ENCODE results near the gene UBE2R2. TPM values are rescaled to one million over a fixed set of nuclear protein-coding genes. Genes with fewer than 3 reads are reported as not detected.
"Not testable (repeated sequence)": the region's sequence is repeated elsewhere in the genome, so short reads cannot be mapped to it uniquely, and the experiment has no call there.

The UBE2R2 gene
- total and polyA plus RNA-seq, 2 donors from 2014 or later: 26.1 to 32.2 TPM

DNA sequence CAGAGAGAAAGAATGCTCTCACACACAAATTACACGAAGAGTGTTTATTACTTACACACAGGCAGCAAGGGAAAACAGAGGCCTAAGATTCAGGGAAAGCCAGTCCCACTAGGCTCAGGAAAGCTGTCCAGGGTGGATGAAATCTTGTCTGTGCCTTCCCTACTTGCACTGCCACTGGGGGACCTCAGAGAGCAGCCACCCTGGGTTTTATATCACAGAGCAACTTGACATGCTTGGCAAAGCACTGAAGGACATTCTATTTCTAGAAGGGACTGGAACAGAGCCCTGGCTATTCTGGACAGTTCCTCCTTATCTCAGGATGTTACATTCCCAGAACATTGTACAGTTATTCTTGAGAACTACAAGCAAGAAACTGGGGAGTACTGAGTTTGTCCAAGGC is 29.1 kb upstream of the UBE2R2 start:
- Histone ChIP-seq H3K4me1 (ENCODE audit: control insufficient read depth in 2 of 3, insufficient read depth in 2 of 3, low read depth in 1 of 3, low read length in 3 of 3) (no peaks in the 10 kb centered on the region), H3K9ac (ENCODE audit: low read length in 3 of 3) (no peak overlapping the region), H3K9me3 (ENCODE audit: control insufficient read depth in 2 of 3, insufficient read depth in 1 of 3, low read length in 3 of 3) (no peaks in the 10 kb centered on the region), H3K4me3 (ENCODE audit: low read length in 3 of 3) (no peak overlapping the region), H3K36me3 (ENCODE audit: control insufficient read depth in 2 of 3, insufficient read depth in 3 of 3, low read length in 3 of 3) (no peaks in the 10 kb centered on the region), H3K27me3 (ENCODE audit: control insufficient read depth, insufficient read depth, low read length) (no peaks in the 10 kb centered on the region), H3K27ac (ENCODE audit: low read depth in 2 of 2, low read length in 2 of 2) (no peak overlapping the region)
- FAIRE-seq: no peak
- intact Hi-C loops (cut with DNase I): no loop called here
- no peak for DNase-seq
- TF ChIP-seq CTCF (IDR thresholded peaks at IDR 0.05; ENCODE audit: borderline replicate concordance, extremely low read depth, insufficient read depth): no peak

- H3K27ac ChIP-seq (ENCODE audit: low read depth in 2 of 2, low read length in 2 of 2); intact Hi-C loops (cut with DNase I); H3K9me3 ChIP-seq (ENCODE audit: control insufficient read depth in 2 of 3, insufficient read depth in 1 of 3, low read length in 3 of 3); H3K36me3 ChIP-seq (ENCODE audit: control insufficient read depth in 2 of 3, insufficient read depth in 3 of 3, low read length in 3 of 3); H3K4me3 ChIP-seq (ENCODE audit: low read length in 3 of 3); H3K27me3 ChIP-seq (ENCODE audit: control insufficient read depth, insufficient read depth, low read length); H3K9ac ChIP-seq (ENCODE audit: low read length in 3 of 3); DNase-seq; H3K4me1 ChIP-seq (ENCODE audit: control insufficient read depth in 2 of 3, insufficient read depth in 2 of 3, low read depth in 1 of 3, low read length in 3 of 3); FAIRE-seq: not testable (repeated sequence)
Observed at GRCh38 chr9:33789429-33789828, 27.5 kb upstream of the UBE2R2 start.

- Histone ChIP-seq H3K4me3 (ENCODE audit: low read length in 3 of 3) (no peak overlapping the region), H3K9me3 (ENCODE audit: control insufficient read depth in 2 of 3, insufficient read depth in 1 of 3, low read length in 3 of 3) (no peaks in the 10 kb centered on the region), H3K4me1 (ENCODE audit: control insufficient read depth in 2 of 3, insufficient read depth in 2 of 3, low read depth in 1 of 3, low read length in 3 of 3) (no peaks in the 10 kb centered on the region), H3K36me3 (ENCODE audit: control insufficient read depth in 2 of 3, insufficient read depth in 3 of 3, low read length in 3 of 3) (no peaks in the 10 kb centered on the region), H3K27ac (ENCODE audit: low read depth in 2 of 2, low read length in 2 of 2) (no peak overlapping the region), H3K9ac (ENCODE audit: low read length in 3 of 3) (no peak overlapping the region), H3K27me3 (ENCODE audit: control insufficient read depth, insufficient read depth, low read length) (no peaks in the 10 kb centered on the region)
- FAIRE-seq: no peak
- intact Hi-C loops (cut with DNase I): no loop called here
- TF ChIP-seq CTCF (IDR thresholded peaks at IDR 0.05; ENCODE audit: borderline replicate concordance, extremely low read depth, insufficient read depth): no peak
- no peak for DNase-seq
Observed at GRCh38 chr9:33791117-33791516, 25.8 kb upstream of the UBE2R2 start.

DNA sequence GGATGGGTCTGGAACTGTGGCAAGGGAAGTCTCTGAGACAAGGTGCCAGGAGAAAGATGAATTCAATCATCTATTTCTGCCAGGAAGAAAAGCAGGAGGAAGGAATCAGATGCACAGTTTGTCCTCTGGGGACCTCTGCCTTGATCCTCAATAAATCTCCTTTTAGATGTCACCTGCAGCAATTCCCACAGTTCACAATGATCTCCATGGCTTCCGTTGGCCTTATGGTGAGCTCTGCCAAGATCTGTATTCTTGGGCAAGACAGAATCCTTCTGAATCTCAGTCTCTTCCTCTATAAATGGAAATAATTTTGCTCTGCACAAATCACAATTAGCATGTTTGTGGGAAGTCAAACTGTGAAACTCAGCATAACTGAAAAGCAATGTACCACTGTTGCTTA is 23.5 kb upstream of the UBE2R2 start:
- H3K4me3 ChIP-seq (ENCODE audit: low read length in 3 of 3); H3K9ac ChIP-seq (ENCODE audit: low read length in 3 of 3); FAIRE-seq; H3K4me1 ChIP-seq (ENCODE audit: control insufficient read depth in 2 of 3, insufficient read depth in 2 of 3, low read depth in 1 of 3, low read length in 3 of 3); H3K36me3 ChIP-seq (ENCODE audit: control insufficient read depth in 2 of 3, insufficient read depth in 3 of 3, low read length in 3 of 3); DNase-seq; intact Hi-C loops (cut with DNase I); H3K9me3 ChIP-seq (ENCODE audit: control insufficient read depth in 2 of 3, insufficient read depth in 1 of 3, low read length in 3 of 3); H3K27ac ChIP-seq (ENCODE audit: low read depth in 2 of 2, low read length in 2 of 2); H3K27me3 ChIP-seq (ENCODE audit: control insufficient read depth, insufficient read depth, low read length): not testable (repeated sequence)

DNA sequence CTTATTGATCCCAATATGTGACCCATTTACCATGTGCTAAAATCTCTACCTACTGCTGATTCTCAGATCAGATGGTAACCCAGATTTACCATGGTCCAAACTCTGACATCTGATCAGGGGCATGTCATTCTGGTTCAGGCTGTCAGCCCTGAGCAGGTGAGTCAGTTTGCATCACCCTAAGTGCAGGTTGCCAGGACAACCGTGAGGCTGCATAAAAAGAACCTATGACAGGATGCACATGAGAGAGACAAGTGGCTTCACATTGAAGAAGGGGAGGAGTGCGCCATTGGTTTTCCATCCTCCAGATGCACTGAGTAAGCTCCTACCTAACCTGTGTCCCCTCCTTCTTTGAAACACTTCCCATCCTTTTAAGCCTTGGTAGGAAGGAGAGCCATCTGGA is 22.4 kb upstream of the UBE2R2 start:
- intact Hi-C loops (cut with DNase I): no loop called here
- FAIRE-seq (no peak), DNase-seq (no peak)
- H3K4me1 ChIP-seq (ENCODE audit: control insufficient read depth in 2 of 3, insufficient read depth in 2 of 3, low read depth in 1 of 3, low read length in 3 of 3): no peaks in the 10 kb centered on the region
- H3K27ac ChIP-seq (ENCODE audit: low read depth in 2 of 2, low read length in 2 of 2): no peak overlapping the region
- no peaks in the 10 kb centered on the region for H3K9me3 ChIP-seq (ENCODE audit: control insufficient read depth in 2 of 3, insufficient read depth in 1 of 3, low read length in 3 of 3)
- H3K27me3 ChIP-seq (ENCODE audit: control insufficient read depth, insufficient read depth, low read length): no peaks in the 10 kb centered on the region
- no peak for TF ChIP-seq CTCF (IDR thresholded peaks at IDR 0.05; ENCODE audit: borderline replicate concordance, extremely low read depth, insufficient read depth)
- no peak overlapping the region for H3K4me3 ChIP-seq (ENCODE audit: low read length in 3 of 3)
- H3K36me3 ChIP-seq (ENCODE audit: control insufficient read depth in 2 of 3, insufficient read depth in 3 of 3, low read length in 3 of 3): no peaks in the 10 kb centered on the region
- H3K9ac ChIP-seq (ENCODE audit: low read length in 3 of 3): no peak overlapping the region

All from kidney (tissue), 14 donors.